H4 (cell line): ENCODE data around the gene ATG14. TPM values are rescaled to one million over a fixed set of nuclear protein-coding genes. Genes with fewer than 3 reads are reported as not detected.
A peak's percentile ranks its signal among the peaks of the same experiment; 100 is the strongest.
"Not testable (repeated sequence)": the region's sequence is repeated elsewhere in the genome, so short reads cannot be mapped to it uniquely, and the experiment has no call there.

ENCODE experiments used
- DNase-seq: peaks from one replicate; pipeline ENCODE4 v3.0.0-alpha.2; 2015; ENCODE audit warnings: low spot score
- total RNA-seq: library from RNA; depleted of rRNA; stranded (reverse); fragments of >200 nt; shearing (Covaris generic); gene quantifications from 2 replicates; pipeline ENCODE4 v1.2.3, GENCODE V29; 2014; rRNA removed

ATG14 gene, protein sequence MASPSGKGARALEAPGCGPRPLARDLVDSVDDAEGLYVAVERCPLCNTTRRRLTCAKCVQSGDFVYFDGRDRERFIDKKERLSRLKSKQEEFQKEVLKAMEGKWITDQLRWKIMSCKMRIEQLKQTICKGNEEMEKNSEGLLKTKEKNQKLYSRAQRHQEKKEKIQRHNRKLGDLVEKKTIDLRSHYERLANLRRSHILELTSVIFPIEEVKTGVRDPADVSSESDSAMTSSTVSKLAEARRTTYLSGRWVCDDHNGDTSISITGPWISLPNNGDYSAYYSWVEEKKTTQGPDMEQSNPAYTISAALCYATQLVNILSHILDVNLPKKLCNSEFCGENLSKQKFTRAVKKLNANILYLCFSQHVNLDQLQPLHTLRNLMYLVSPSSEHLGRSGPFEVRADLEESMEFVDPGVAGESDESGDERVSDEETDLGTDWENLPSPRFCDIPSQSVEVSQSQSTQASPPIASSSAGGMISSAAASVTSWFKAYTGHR
- total RNA-seq = 5.7 and 6.4 TPM in 2 replicates

DNA sequence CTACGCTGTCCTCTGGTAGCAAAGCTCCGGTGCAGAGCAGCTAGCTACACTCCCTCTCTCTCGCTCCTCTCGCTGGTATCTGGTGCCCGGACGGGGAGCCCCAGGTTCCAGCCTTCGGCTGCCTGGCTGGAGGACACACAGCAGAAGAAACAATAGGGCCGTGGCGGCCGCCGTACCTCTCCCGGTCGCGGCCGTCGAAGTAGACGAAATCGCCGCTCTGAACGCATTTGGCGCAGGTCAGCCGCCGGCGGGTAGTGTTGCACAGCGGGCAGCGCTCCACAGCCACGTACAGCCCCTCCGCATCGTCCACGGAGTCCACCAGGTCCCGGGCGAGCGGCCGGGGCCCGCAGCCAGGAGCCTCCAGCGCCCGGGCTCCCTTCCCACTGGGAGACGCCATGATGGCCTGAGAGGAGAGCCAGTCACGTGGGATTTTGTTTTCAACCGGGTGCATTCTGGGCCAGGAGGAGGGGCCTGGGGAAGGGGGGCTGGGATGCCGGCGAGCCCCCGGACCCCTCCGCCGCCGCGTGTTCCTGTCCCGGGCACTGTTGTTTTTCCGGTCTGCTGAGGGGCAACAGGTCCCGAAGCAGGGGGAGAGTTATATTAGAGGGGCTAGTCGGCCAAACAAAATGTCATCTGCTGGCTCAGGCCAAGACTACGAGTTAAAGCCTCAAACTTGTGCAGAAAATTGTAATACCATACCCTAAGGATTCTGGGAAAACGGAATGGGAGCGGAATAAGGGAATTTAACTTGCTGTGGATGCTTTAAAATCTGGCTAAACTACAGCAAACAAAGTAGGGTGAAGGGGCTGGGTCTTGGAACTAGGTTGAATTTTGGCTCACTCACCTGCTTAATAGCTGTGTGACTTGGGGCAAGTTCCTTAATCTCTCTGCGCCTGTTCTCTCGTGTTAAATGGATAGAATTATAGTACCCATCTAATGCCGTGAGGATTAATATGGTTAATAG, at the start of gene ATG14:
Gene ATG14 (minus strand): TSS at position 405 of the 964 bp plus-strand sequence. CDS start 8 bp downstream, at position 397.
- DNase-seq = peak; percentile 76

DNA sequence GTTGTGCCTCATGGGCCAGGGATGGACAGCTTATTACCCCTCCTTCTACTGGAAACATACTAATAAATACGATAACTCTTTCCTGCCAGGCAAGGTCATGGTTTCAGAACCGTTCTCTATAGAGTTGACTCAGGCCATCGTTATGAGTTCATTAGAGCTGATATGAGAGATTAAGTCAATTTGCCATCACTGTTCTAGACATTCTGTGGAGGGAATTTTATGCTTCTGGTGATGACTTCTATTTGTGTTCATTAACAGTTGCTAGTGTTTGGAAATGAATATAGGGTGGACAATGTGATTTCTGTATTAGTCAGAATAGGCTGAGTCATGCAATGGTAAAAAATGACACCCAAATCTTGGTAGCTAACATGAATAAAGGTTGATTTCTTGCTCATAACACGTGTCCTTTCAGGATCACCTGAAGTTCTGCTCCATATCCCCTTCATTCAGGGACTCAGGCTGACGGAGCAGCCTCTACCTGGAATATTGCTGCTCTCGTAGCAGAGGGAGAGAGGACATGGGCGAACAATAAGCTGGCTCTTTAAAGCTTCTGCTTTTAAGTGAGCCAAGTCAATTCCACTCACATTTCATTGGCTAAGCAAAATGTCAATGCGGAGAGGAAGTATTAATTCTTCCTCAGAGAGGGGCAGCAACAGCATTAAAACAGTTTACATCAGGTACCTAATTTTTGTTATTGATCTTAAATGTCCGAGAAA, 47.3 kb upstream of the ATG14 start:
- no peak for DNase-seq

- no peak for DNase-seq
These were observed 45.9 kb upstream of the ATG14 start for GRCh38 chr14:55457496-55457895.

DNA sequence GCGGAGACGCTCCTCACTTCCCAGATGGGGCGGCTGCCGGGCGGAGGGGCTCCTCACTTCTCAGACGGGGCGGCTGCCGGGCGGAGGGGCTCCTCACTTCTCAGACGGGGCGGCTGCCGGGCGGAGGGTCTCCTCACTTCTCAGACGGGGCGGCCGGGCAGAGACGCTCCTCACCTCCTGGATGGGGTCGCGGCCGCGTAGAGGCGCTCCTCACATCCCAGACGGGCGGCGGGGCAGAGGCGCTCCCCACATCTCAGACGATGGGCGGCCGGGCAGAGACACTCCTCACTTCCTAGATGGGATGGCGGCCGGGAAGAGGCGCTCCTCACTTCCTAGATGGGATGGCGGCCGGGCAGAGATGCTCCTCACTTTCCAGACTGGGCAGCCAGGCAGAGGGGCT, 44.8 kb upstream of the ATG14 start:
- not testable (repeated sequence) for DNase-seq

DNA sequence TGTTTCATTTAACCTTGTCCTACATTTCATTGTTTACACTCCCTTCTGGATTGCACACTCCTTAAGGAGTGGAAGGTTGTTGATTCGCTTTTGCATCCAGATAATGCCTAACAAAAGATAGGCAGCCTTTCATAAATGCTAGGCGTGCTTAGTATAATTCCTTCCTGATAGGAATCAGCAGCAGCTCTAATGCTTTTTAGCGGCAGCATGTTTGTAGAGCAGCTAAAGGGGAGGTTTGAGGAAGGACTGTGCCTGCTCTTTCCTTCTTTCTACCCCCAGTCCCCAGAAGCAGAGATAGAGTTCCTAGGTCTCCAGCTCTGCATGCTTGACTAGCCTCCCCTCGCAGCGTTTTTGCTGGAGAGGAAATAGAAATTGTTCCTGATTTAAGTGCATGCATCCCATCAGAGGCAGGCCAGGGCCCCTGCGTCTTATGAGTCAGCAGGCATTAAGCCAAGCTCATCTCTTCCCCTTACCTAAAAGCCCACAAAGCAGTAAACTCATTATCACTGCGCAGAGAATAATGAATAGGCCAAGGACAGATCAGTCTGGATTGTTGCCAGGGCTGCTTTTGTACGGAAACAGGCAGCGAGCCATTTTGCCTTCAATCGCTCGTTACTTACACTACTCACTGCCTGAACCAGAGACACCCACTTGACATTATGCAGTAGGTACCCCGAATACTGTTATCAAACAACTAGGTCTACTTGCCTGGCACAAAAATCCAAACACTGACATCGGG, 42.8 kb upstream of the ATG14 start:
- peak; percentile 71 for DNase-seq

DNA sequence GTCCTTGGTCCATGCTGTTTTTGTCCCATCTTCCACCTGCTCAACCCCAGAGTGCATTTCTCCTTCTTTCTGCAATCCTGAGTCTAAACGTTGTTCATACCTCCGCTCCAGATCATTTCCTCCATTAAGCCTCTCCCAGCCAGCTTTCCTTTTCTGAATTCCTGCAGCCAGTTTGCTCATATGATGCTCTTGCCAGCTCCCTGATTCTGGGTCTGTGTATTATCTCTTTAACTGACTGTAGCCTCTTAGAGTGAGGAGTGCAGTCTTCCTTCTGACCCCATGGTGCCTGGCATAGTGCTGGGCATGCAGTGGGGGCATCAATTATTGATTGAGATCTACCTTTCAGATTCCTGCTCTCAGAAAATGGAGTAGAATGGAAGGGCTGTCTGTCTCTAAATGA, 40.3 kb upstream of the ATG14 start:
- no peak for DNase-seq

DNA sequence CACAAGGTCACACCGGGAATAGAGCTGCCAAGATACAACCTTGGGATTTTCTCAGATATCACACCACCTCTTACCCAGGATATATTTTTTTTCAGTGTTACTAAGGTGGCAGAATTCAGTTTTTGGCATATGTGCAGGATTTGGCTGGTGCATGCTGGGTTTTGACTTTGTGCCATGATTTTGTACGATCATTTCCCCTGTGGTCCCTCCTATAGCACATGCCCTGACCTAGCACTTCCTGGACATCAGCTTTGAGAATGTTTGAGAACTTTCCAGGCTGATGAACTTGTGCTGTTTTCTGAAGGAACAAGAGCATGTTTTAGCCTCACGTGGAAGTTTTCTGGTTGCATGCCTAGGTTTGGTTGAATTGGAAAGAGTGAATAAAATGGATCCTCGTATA, 39.8 kb upstream of the ATG14 start:
- no peak for DNase-seq

DNA sequence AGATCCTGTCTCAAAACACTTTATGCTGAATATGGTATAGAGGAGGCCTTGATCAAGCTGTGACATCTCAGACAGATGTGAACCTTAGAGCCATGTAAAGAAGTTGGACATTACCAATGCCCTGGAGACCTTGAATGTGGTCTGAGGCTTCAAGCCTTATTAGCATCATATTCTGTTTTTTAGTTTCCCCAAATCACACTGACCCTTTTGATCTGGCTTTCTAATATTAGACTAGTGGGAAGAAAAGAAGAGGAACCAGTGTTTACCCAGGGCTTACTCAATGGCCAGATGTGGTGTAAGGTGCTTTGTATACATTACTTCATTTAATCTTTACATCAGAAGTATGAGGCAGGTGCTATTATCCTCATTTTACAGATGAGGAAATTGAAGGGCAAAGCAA, 39.4 kb upstream of the ATG14 start:
- no peak for DNase-seq

DNA sequence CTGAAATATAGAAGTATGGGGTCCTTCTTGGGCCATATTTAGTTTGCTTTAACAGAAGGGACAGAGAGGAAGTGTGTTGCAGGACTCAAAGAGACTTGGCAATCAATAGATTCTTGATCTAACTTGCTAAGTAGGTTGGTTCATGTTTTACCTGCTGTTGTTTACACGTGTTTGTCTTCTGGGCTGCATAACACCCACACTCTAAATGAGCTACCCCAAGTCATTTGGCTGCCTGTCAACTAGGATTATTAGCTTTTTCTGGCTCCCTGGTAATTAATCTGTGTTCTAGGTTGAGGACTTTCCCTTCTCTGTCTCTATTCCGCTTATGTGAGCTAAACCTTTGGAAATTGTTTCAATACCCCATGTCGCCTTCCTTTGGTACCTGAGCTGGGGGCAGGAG, 38.9 kb upstream of the ATG14 start:
- DNase-seq = no peak

- no peak for DNase-seq
These were observed 38.5 kb upstream of the ATG14 start for GRCh38 chr14:55450124-55450523.

DNA sequence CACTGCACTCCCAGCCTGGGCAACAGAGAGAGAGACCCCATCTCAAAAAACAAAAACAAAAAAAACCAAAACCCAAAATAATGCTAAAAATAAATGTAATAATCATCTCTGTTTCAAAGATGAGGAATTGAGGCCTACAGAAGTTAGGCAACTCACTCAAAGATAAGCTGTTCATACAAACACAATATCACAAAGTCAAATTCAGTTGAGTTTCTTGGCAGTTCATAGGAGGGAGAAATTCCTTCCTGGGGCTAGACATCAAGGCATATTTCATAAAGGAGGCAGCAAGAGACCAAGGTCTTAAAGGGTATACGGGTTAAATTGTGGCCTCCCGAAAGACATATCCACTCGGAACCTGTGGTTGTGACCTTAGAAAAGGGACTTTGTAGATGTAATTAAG, 37.5 kb upstream of the ATG14 start:
- DNase-seq = no peak

- DNase-seq = peak; percentile 87
These were observed 36.5 kb upstream of the ATG14 start for GRCh38 chr14:55448141-55448614.

- peak; percentile 72 for DNase-seq
These were observed 35.2 kb upstream of the ATG14 start for GRCh38 chr14:55446833-55447232.

DNA sequence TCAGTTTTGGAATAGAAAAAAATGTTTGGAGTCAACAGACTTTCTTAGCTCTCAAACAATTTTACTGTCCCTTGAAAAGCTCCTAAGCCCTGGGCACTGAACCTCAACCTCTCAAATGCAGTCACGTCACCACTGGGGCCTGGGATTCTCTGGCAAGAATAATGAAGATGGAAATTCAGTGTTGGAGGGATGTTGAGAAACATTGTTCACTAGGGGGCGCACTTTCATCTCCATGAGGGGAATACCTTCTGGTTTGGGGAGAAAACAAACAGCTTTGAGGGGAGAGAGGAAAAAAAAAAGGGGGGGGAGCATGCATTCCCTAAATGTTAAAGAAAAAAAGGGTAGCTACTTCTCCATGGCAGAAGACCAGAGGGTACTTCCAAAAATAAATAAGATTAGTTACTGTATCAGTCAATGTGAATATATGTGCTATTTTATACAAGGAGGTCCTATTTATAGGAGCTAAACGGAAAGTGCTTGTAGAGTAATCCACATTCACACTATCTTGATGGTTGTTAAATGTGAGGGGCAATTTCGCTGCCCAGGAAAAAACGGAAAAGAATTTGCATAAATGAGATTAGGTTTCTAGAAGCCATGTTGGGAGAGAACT, 34.6 kb upstream of the ATG14 start:
- DNase-seq = peak; percentile 85

DNA sequence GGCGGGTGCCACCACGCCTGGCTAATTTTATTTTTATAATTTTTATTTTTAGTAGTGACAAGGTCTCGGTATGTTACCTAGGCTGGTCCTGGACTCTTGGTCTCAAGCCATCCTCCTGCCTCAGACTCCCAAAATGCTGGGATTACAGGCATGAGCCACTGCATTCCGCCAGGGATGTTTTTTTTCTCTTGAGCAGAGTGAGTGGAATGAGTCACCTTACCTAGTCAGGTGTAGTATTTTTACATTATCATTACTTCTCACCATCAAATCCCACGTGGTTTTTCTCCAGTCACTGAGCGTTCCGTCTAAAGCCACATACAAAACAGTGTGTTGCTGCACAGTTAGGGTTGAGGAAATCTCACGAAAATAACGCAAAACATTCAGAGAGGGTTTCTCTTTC, 29.7 kb upstream of the ATG14 start:
- no peak for DNase-seq

DNA sequence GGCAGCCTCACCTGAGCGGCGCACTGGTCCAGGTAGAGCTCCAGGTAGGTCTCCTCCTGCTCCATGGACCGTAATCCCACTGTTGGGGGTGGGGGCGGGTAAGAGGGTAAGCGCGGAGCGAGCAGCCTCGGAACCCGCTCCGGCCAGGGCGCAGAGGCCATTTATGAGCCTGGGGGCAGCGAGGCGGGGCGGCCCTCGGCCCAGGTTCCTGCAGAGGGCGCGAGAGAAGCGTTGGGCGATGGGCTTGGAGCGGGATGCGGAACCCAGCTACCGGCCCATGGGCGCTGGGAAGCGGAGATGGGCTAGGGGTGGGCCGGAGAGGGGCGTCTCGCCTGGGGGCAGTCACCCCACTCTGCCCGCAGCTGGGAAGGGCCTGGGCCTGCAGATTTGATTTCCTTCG, 28.8 kb upstream of the ATG14 start, which contains the start of gene TBPL2:
Gene TBPL2 (minus strand): TSS at position 232 of the 400 bp plus-strand sequence. CDS start 167 bp downstream, at position 65.
- no peak for DNase-seq

GRCh38 chr14:55438066-55438683, 26.5 kb upstream of the ATG14 start:
- DNase-seq = peak; percentile 54

DNA sequence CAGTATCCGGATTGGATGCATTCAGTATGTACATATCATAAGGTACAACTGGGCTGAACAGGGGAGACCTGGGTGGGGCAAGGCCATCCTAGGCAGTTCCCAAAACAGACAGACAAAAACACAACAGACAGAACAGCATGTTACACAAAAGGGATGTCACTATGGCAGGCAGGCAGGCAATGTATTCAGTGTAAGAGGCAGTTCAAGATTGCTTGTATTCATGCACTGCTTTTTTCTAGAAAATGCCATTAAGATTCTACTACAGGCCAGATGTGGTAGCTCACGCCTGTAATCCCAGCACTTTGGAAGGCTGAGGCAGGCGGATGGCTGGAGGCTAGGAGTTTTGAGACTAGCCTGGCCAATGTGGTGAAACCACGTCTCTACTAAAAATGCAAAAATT, 25.3 kb upstream of the ATG14 start:
- no peak for DNase-seq

DNA sequence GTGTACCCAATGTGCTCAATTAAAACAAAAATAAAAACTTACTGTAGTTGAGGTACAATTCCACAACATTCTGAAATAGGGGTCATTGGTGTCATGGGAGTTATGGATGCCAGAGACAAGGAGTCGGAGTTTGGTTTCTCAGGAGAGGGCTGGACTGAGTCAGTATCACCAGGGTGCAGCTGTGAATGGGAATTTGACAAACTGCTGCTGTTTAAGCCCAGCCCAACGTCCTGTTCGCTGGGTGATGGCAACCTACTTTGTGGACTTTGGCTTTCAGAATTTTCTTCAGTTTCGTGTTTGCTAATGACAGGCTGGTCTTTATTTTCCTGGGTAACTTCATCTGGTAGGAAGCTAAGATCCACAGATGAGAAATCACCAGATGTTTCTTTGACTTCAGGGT, 24.9 kb upstream of the ATG14 start:
- no peak for DNase-seq

- DNase-seq = no peak
These were observed 23.2 kb upstream of the ATG14 start for GRCh38 chr14:55434805-55435174.
